BJ (cell line): ENCODE measurements around the gene MPIG6B. TPM values are rescaled to one million over a fixed set of nuclear protein-coding genes. Genes with fewer than 3 reads are reported as not detected.

Experiments used
- CTCF ChIA-PET: fragments of 350-600 bp; formaldehyde crosslinking; extraction: SDS; loops from one replicate; lab custom pipeline; 2021; ENCODE audit warnings: antibody characterized with exemption, inconsistent platforms; lab: Yijun Ruan, JAX
- POLR2A ChIA-PET: fragments of 300-600 bp; sonication (Branson Sonifier 250); formaldehyde crosslinking; extraction: SDS; loops from one replicate; lab custom pipeline; 2021; ENCODE audit warnings: antibody characterized with exemption; lab: Charles Lee
- DNase-seq: peaks from one replicate; pipeline ENCODE4 v3.0.0-alpha.2; 2011; ENCODE audit warnings: low read depth
- H3K27me3 ChIP-seq: 2 replicates; pipeline ENCODE4 v1.6.0; 2011; ENCODE audit warnings: low read length; ENCODE audit not compliant: control insufficient read depth, insufficient read depth
- H3K36me3 ChIP-seq: 2 replicates; pipeline ENCODE4 v1.5.1; 2011; ENCODE audit warnings: low read length; ENCODE audit not compliant: control insufficient read depth, insufficient read depth
- H3K4me3 ChIP-seq: 2 replicates; pipeline ENCODE4 v1.5.1; 2011; ENCODE audit warnings: low read depth, mild to moderate bottlenecking, control low read depth, low read length
- CTCF ChIP-seq: IDR thresholded peaks from 2 replicates; pipeline ENCODE4 v1.5.1; 2011; ENCODE audit warnings: low read depth, mild to moderate bottlenecking, control low read depth, inconsistent platforms, low read length, moderate library complexity; ENCODE audit not compliant: insufficient read depth
- polyA plus RNA-seq: library from polyadenylated mRNA; depleted of rRNA; stranded (reverse); fragments of >200 nt; gene quantifications from 2 replicates; pipeline ENCODE4 v1.2.3, GENCODE V29; 2011

The MPIG6B gene
- polyA plus RNA-seq, 1 experiment = not detected

- ChIA-PET POLR2A (no interaction called here), CTCF (interaction anchor here (0.7 to 1.7 kb wide), 4 partner anchors 7 to 59 kb away, joined by 3 to 5 read pairs (median 4); partner anchors contain the start of gene ABHD16A)
- H3K36me3 ChIP-seq = no peaks in the 10 kb centered on the region
- TF ChIP-seq CTCF = no peak
- DNase-seq = no peak
- H3K4me3 ChIP-seq = no peak overlapping the region
- H3K27me3 ChIP-seq = peaks cover 5% of the 10 kb centered on the region; the same call in 1 of the 2 replicates
Measured at GRCh38 chr6:31710523-31711219, 12.5 kb upstream of the MPIG6B start.

- Histone ChIP-seq H3K4me3 (no peak overlapping the region), H3K27me3 (peaks cover 5% of the 10 kb centered on the region; the same call in 1 of the 2 replicates), H3K36me3 (no peaks in the 10 kb centered on the region)
- CTCF ChIA-PET = interaction anchor here (0.7 to 1.7 kb wide), 3 partner anchors 8 to 58 kb away, joined by 3 to 5 read pairs (median 4); partner anchors contain the start of gene ABHD16A
- POLR2A ChIA-PET = no interaction called here
- no peak for DNase-seq
- no peak for TF ChIP-seq CTCF
Measured at GRCh38 chr6:31711233-31711632, 11.9 kb upstream of the MPIG6B start.

GRCh38 chr6:31712296-31712695 lies 10.9 kb upstream of the MPIG6B start:
- Histone ChIP-seq H3K36me3 (no peaks in the 10 kb centered on the region), H3K27me3 (peaks cover 6% of the 10 kb centered on the region; the same call in 1 of the 2 replicates), H3K4me3 (no peak overlapping the region)
- no peak for DNase-seq
- POLR2A ChIA-PET = no interaction called here
- CTCF ChIA-PET = interaction anchor here (1.4 kb wide), 1 partner anchor 14 kb away, joined by 4 read pairs; no protein-coding TSS in a partner anchor
- TF ChIP-seq CTCF = no peak

GRCh38 chr6:31713465-31713864 lies 9.7 kb upstream of the MPIG6B start:
- no peak for DNase-seq
- TF ChIP-seq CTCF = no peak
- H3K4me3 ChIP-seq = no peak overlapping the region
- H3K36me3 ChIP-seq = no peaks in the 10 kb centered on the region
- H3K27me3 ChIP-seq = peaks cover 8% of the 10 kb centered on the region; the same call in 1 of the 2 replicates
- POLR2A ChIA-PET = no interaction called here
- CTCF ChIA-PET = interaction anchor here (2.8 kb wide), 1 partner anchor 16 kb away, joined by 11 read pairs; no protein-coding TSS in a partner anchor

GRCh38 chr6:31713991-31714684 lies 9.0 kb upstream of the MPIG6B start:
- CTCF ChIA-PET = interaction anchor here (0.7 to 2.8 kb wide), 4 partner anchors 10 to 1305 kb away, joined by 3 to 11 read pairs (median 4); no protein-coding TSS in a partner anchor

More at GRCh38 chr6:31713991-31714684, 9.0 kb upstream of the MPIG6B start:
- Histone ChIP-seq H3K4me3 (no peak overlapping the region), H3K27me3 (peaks cover 8% of the 10 kb centered on the region), H3K36me3 (no peaks in the 10 kb centered on the region)
- no peak for TF ChIP-seq CTCF
- DNase-seq = no peak
- POLR2A ChIA-PET = no interaction called here
